Measurements from ENCODE around the gene MT1F.

Gene MT1F

DNA sequence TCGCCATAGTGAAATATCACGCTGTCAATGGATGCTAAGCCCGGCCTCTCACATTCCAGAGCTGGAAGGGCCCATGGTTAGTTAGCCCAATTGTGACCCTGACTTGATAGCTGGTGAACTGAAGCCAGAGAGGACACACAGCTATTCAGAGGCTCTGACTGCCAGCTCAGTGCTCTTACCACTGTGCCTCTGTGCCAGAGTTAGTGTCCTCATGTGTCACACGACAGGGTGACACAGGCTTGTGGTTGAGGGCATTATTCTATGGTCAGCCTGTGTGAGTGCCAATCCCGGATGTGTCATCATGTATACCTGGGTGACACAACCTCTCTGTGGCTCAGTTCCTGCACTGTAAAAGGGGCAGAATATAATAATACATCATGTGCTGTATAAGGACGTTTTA, 22.1 kb downstream of the MT1F start:
- Histone ChIP-seq H3K4me3 (ENCODE audit: low read length) (no peak overlapping the region), H3K9me3 (ENCODE audit: control insufficient read depth, low read depth, low read length) (no peaks in the 10 kb centered on the region)

DNA sequence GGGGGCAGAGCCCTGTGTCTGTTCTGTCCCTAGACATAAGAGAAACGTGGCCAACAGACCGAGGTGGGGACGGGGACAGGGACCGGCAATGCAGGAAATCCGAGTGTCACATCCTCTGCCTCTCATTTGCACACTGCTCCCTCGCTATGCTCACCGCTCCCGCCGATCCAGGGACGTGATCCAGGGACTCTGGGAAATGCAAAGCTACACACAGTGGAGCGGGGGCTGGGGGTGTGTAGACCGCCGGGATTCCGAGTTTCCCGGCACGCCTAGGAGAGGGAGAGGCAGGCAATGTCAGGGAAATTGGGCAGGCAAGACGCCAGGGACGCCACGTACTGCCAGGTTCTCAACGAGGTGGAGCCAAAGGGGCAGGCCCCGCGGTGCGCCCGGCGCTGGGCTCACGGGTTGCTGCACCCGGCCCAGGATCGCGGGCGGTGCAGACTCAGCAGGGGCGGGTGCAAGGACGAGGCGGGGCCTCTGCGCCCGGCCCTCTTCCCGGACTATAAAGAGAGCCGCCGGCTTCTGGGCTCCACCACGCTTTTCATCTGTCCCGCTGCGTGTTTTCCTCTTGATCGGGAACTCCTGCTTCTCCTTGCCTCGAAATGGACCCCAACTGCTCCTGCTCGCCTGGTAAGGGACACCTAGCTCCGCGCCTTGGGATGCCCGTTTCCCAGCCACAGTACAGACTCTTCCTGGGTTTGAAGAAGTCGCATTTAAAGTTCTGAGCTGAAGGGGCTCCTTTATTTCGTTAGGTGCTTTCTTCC, 24.4 kb downstream of the MT1F start, which contains the start of gene MT1X:
Gene MT1X, plus strand, starts transcription at position 532 of the 764 bp plus-strand sequence. Its CDS starts 71 bp downstream, at position 603.
- H3K27ac ChIP-seq (ENCODE audit: low read length) = no peak within 1 kb of the TSS

More for the DNA sequence above, 22.1 kb downstream of the MT1F start:
- H3K36me3 ChIP-seq (ENCODE audit: control insufficient read depth, low read depth, low read length) = no peaks in the 10 kb centered on the region
- H3K9ac ChIP-seq (ENCODE audit: low read length) = no peak overlapping the region
- H3K4me1 ChIP-seq (ENCODE audit: control insufficient read depth, low read depth, low read length) = peaks cover 19% of the 10 kb centered on the region
- H3K27ac ChIP-seq (ENCODE audit: low read length) = no peak overlapping the region
- peaks cover 48% of the 10 kb centered on the region for H3K27me3 ChIP-seq (ENCODE audit: control insufficient read depth, insufficient read depth, low read length)

DNA sequence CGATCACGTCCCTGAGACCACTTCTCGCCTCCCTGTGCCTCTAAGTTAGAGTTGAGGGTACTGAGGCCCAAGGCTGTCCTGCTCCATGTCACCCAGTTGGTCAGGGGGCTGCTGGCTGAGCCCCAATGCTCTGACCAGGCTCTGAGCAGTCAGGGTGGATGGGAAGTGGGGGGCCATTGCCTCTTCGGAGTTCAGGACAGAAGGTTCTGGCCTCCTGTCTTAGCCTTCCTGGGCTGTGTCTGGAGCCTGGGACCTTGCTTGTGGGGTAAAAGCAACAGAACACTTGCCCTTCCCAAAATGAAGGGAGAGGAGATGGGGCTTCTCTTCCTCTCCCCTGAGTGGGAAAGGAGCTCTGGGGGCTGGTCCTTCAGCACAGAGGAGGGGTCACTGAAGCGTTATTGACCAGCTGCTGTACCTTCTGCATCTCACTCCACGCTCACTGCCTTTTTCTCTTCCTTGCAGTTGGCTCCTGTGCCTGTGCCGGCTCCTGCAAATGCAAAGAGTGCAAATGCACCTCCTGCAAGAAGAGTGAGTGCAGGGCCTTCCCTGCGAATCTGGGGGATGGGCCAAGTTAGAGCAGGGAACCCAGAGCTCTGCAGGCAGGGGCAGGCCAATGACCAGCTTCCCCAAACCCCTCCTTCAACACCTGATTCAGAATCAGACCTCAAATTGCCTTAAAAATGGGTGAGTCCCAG, 25.1 kb downstream of the MT1F start:
- Histone ChIP-seq H3K4me3 (ENCODE audit: low read length) (peak overlapping the region; percentile 83), H3K36me3 (ENCODE audit: control insufficient read depth, low read depth, low read length) (no peaks in the 10 kb centered on the region), H3K27me3 (ENCODE audit: control insufficient read depth, insufficient read depth, low read length) (peaks cover 26% of the 10 kb centered on the region), H3K9ac (ENCODE audit: low read length) (peak overlapping the region; percentile 81), H3K27ac (ENCODE audit: low read length) (no peak overlapping the region), H3K4me1 (ENCODE audit: control insufficient read depth, low read depth, low read length) (peaks cover 14% of the 10 kb centered on the region), H3K9me3 (ENCODE audit: control insufficient read depth, low read depth, low read length) (no peaks in the 10 kb centered on the region)

More for the DNA sequence above, 24.4 kb downstream of the MT1F start, which contains the start of gene MT1X:
- H3K27me3 ChIP-seq (ENCODE audit: control insufficient read depth, insufficient read depth, low read length) = peaks cover 32% of the 10 kb centered on the region
- H3K4me3 ChIP-seq (ENCODE audit: low read length) = peak within 1 kb of the TSS; percentile 83
- peaks cover 14% of the 10 kb centered on the region for H3K4me1 ChIP-seq (ENCODE audit: control insufficient read depth, low read depth, low read length)
- H3K36me3 ChIP-seq (ENCODE audit: control insufficient read depth, low read depth, low read length) = no peaks in the 10 kb centered on the region
- peak within 1 kb of the TSS; percentile 81 for H3K9ac ChIP-seq (ENCODE audit: low read length)
- H3K9me3 ChIP-seq (ENCODE audit: control insufficient read depth, low read depth, low read length) = no peaks in the 10 kb centered on the region

DNA sequence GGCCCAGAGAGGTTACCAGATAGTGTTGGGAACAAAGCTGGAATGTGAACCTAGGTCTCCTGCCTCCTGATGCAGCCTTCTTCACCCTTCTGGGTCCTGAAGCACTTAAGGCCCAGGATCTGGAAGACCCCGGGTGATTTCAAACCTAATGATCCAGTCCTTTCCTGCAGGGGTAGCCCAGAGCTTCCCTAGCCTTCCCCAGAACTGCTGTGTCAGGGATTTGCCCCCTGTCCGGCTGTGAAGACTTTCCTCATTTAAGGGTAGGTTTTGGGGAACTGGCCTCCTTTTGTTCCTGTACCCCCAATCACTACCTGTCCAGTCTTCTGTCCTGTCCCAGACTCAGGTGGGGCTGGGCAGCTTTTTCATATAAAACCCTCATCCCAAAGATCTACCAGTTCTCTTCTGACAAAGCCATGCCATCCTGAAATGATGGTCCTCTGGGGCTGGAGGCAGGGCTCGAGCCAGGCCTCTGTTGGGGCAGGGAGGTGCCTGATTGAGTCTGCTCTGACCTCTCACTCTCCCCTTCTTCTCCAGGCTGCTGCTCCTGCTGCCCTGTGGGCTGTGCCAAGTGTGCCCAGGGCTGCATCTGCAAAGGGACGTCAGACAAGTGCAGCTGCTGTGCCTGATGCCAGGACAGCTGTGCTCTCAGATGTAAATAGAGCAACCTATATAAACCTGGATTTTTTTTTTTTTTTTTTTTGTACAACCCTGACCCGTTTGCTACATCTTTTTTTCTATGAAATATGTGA, 25.8 kb downstream of the MT1F start:
- Histone ChIP-seq H3K4me3 (ENCODE audit: low read length) (peak overlapping the region; percentile 83), H3K27ac (ENCODE audit: low read length) (no peak overlapping the region)

DNA sequence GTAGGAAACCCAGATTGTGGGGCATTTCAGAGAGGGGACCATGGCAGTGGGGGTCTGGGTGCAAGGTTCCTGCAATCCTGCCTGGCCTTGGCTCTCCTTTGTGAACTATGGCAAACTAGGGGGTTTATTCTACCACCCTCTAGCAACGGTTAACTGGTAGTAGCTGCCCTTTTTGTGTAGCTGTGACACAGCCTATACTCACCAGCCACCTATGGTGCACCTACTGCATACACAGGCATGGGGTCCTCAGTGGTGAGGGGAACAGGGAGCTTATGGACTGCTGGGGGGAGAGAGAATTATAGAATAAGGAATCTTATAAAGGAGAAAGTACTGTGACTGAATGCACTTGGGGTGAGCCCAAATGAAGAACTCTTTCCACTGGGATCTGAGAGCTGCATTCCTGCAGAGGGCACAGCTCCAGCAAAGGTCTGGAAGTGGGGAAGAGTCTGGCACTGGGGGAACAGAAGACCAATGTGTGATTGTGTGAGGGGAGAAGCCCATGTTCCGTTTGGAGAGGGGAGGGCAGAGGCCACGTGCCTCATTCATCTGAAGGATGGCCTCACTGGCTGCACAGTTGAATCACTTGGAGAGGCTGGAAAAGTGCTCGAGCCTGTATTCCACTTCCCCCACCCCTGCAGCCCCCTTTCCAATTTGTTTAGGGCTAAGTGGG, 26.6 kb downstream of the MT1F start:
- H3K27ac ChIP-seq (ENCODE audit: low read length) = no peak overlapping the region
- H3K4me3 ChIP-seq (ENCODE audit: low read length) = no peak overlapping the region
- H3K9me3 ChIP-seq (ENCODE audit: control insufficient read depth, low read depth, low read length) = no peaks in the 10 kb centered on the region
- H3K27me3 ChIP-seq (ENCODE audit: control insufficient read depth, insufficient read depth, low read length) = peaks cover 26% of the 10 kb centered on the region
- H3K9ac ChIP-seq (ENCODE audit: low read length) = no peak overlapping the region
- peaks cover 14% of the 10 kb centered on the region for H3K4me1 ChIP-seq (ENCODE audit: control insufficient read depth, low read depth, low read length)
- no peaks in the 10 kb centered on the region for H3K36me3 ChIP-seq (ENCODE audit: control insufficient read depth, low read depth, low read length)

More for the DNA sequence above, 25.8 kb downstream of the MT1F start:
- Histone ChIP-seq H3K36me3 (ENCODE audit: control insufficient read depth, low read depth, low read length) (no peaks in the 10 kb centered on the region), H3K27me3 (ENCODE audit: control insufficient read depth, insufficient read depth, low read length) (peaks cover 26% of the 10 kb centered on the region), H3K9ac (ENCODE audit: low read length) (no peak overlapping the region), H3K9me3 (ENCODE audit: control insufficient read depth, low read depth, low read length) (no peaks in the 10 kb centered on the region), H3K4me1 (ENCODE audit: control insufficient read depth, low read depth, low read length) (peaks cover 14% of the 10 kb centered on the region)

DNA sequence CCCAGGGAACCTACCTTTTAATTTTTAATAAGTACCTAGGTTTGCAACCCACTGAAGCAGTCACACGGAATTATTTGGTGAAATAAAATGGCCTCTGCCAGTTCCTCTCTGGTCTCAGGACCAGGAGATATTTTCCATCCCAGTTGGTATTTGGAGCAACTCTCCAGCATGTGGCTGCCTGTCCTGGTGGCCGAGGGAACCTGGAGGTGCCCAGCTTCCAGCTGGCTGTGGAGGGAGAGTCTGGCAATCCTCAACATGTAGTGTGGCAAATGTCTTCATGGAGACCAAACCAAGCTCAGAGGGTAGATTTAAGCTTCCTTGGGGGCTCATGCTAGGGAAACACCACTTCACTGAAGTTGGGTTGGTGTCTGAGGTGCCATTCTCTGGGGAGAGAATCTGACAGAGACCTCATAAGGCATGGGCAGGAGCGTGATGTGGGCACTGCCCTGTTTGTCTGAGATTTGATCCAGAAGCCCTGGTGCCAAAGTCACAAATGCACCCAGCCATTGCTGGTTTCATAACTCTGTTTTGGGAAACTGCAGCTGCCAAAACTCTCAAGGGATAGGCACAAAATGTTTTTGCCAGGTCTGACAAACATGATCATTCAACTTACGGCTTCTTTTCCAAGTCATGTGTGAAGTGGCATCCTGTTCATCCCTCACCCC, 27.3 kb downstream of the MT1F start:
- H3K36me3 ChIP-seq (ENCODE audit: control insufficient read depth, low read depth, low read length) = no peaks in the 10 kb centered on the region

DNA sequence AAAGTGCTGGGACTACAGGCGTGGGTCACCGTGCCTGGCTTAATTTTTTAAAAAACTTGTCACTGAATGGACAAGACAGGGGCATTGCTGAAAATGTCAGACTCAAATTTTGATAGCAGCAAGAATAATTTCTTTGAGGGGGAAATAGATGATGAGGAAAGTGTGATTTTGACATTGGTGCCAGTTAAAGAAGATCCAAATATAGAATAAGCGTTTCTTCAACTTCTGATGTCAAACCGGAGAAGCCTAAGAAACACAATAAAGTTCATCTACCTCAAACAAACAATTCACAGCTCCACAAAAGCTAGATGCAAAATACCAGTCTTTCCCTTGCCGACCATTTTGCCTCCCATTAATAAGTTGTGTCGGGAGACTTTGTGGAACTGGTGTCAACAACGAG, 29.0 kb downstream of the MT1F start:
- Histone ChIP-seq H3K27me3 (ENCODE audit: control insufficient read depth, insufficient read depth, low read length) (peaks cover 15% of the 10 kb centered on the region), H3K27ac (ENCODE audit: low read length) (no peak overlapping the region), H3K9me3 (ENCODE audit: control insufficient read depth, low read depth, low read length) (no peaks in the 10 kb centered on the region), H3K4me1 (ENCODE audit: control insufficient read depth, low read depth, low read length) (peaks cover 9% of the 10 kb centered on the region), H3K4me3 (ENCODE audit: low read length) (no peak overlapping the region), H3K9ac (ENCODE audit: low read length) (no peak overlapping the region), H3K36me3 (ENCODE audit: control insufficient read depth, low read depth, low read length) (no peaks in the 10 kb centered on the region)

More for the DNA sequence above, 27.3 kb downstream of the MT1F start:
- Histone ChIP-seq H3K27ac (ENCODE audit: low read length) (no peak overlapping the region), H3K4me3 (ENCODE audit: low read length) (no peak overlapping the region), H3K9me3 (ENCODE audit: control insufficient read depth, low read depth, low read length) (no peaks in the 10 kb centered on the region), H3K9ac (ENCODE audit: low read length) (no peak overlapping the region), H3K27me3 (ENCODE audit: control insufficient read depth, insufficient read depth, low read length) (peaks cover 26% of the 10 kb centered on the region), H3K4me1 (ENCODE audit: control insufficient read depth, low read depth, low read length) (peaks cover 14% of the 10 kb centered on the region)

DNA sequence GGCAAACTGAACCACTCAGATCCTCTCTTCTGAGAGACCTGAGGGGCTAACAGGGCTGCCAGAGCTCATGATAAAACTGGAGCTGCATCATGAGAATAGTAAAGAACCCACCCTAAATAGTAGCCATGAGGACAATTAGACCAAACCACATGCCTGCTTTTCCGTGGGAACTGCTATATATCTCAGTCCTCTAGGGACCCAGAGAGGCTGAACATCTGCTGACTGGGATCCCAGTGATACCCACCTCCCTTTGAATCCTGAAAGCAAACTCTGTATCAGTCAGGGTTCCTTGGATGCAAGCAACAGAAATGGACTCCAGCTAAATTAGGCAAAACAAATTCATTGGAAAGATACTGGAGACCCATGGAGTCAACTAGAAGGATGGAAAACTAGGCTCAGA, 31.0 kb downstream of the MT1F start:
- no peaks in the 10 kb centered on the region for H3K4me1 ChIP-seq (ENCODE audit: control insufficient read depth, low read depth, low read length)
- no peaks in the 10 kb centered on the region for H3K36me3 ChIP-seq (ENCODE audit: control insufficient read depth, low read depth, low read length)
- no peak overlapping the region for H3K4me3 ChIP-seq (ENCODE audit: low read length)
- H3K9me3 ChIP-seq (ENCODE audit: control insufficient read depth, low read depth, low read length) = no peaks in the 10 kb centered on the region
- H3K9ac ChIP-seq (ENCODE audit: low read length) = no peak overlapping the region
- no peaks in the 10 kb centered on the region for H3K27me3 ChIP-seq (ENCODE audit: control insufficient read depth, insufficient read depth, low read length)
- H3K27ac ChIP-seq (ENCODE audit: low read length) = no peak overlapping the region

DNA sequence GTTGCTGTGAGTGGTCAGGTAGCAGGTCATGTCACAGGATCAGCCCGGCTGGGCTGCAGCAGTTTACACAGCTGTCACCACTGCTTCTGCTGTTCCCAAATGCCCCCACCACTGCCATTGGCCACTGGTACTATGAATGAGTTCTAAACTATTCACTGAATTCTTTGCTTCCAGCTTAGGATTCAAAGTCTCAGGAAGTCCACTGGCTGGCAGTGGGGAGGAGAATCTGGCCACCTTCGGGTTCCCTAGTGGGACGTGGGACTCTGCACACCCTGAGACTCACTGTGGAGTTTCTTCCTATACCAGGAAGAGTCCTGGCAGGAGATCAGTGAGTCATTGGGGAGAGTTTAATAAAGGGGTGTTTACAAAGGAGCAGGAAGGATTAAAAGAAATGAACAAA, 31.4 kb downstream of the MT1F start:
- no peaks in the 10 kb centered on the region for H3K36me3 ChIP-seq (ENCODE audit: control insufficient read depth, low read depth, low read length)
- H3K27ac ChIP-seq (ENCODE audit: low read length) = no peak overlapping the region
- no peaks in the 10 kb centered on the region for H3K4me1 ChIP-seq (ENCODE audit: control insufficient read depth, low read depth, low read length)
- no peak overlapping the region for H3K4me3 ChIP-seq (ENCODE audit: low read length)
- H3K27me3 ChIP-seq (ENCODE audit: control insufficient read depth, insufficient read depth, low read length) = no peaks in the 10 kb centered on the region
- H3K9ac ChIP-seq (ENCODE audit: low read length) = no peak overlapping the region
- no peaks in the 10 kb centered on the region for H3K9me3 ChIP-seq (ENCODE audit: control insufficient read depth, low read depth, low read length)

DNA sequence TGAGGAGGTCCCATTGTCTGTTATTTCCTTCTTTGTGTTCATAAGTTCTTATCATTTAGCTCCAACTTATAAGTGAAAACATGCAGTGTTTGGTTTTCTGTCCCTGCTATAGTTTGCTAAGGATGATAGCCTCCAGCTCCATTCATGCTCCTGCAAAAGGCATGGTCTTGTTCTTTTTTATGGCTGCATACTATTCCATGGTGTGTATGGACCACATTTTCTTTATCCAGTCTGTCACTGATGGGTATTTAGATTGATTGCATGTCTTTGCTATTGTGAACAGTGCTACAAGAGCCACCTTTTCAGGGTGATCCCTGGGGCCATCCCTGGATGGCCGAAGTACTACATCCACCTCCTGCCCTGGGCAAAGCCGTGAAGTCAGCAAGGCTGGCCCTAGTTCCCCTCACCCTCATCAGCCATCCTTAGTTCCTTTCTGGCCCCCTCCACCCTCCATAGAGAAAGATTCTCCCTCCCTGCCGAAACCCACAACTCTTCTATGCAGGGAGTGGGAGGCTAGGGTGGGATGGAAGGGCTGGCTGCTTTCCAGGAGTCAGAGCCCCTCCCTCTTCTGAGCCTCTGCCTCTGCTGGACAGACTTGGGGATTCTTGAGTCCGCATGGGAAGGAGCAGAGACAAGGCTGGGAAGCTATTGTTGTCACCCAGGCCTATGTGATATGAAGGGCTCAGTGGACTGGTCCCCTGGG, 32.8 kb downstream of the MT1F start:
- no peak overlapping the region for H3K9ac ChIP-seq (ENCODE audit: low read length)
- no peaks in the 10 kb centered on the region for H3K27me3 ChIP-seq (ENCODE audit: control insufficient read depth, insufficient read depth, low read length)
- H3K4me1 ChIP-seq (ENCODE audit: control insufficient read depth, low read depth, low read length) = no peaks in the 10 kb centered on the region
- H3K27ac ChIP-seq (ENCODE audit: low read length) = no peak overlapping the region
- H3K4me3 ChIP-seq (ENCODE audit: low read length) = no peak overlapping the region
- no peaks in the 10 kb centered on the region for H3K9me3 ChIP-seq (ENCODE audit: control insufficient read depth, low read depth, low read length)
- H3K36me3 ChIP-seq (ENCODE audit: control insufficient read depth, low read depth, low read length) = no peaks in the 10 kb centered on the region

All from iPS-18a (cell line).